IPS-NIHi7 (cell line): ENCODE results near the gene GKN2.

Experiments used
- DNase-seq: peaks from one replicate; pipeline ENCODE4 v3.0.0; 2012; ENCODE audit warnings: mixed read lengths; ENCODE audit errors: extremely low spot score

The GKN2 gene

GRCh38 chr2:68952887-68953521 lies at the start of gene GKN2:
GKN2 (minus strand) TSS chr2:68952893; CDS start chr2:68952861, 32 bp downstream.
- no peak for DNase-seq

GRCh38 chr2:69001879-69002278 lies 49.2 kb upstream of the GKN2 start:
- DNase-seq = no peak

- no peak for DNase-seq
These were observed 44.7 kb upstream of the GKN2 start for GRCh38 chr2:68997401-68997800.

GRCh38 chr2:68995916-68996315 lies 43.2 kb upstream of the GKN2 start:
- no peak for DNase-seq

GRCh38 chr2:68994864-68995263 lies 42.2 kb upstream of the GKN2 start:
- no peak for DNase-seq

GRCh38 chr2:68993660-68994059 lies 41.0 kb upstream of the GKN2 start:
- no peak for DNase-seq

- no peak for DNase-seq
These were observed 40.2 kb upstream of the GKN2 start for GRCh38 chr2:68992933-68993332.

- DNase-seq = no peak
These were observed 39.6 kb upstream of the GKN2 start for GRCh38 chr2:68992341-68992740.

GRCh38 chr2:68989035-68989434 lies 36.3 kb upstream of the GKN2 start:
- DNase-seq = no peak

GRCh38 chr2:68987021-68987503 lies 34.4 kb upstream of the GKN2 start:
- no peak for DNase-seq

GRCh38 chr2:68980956-68981355 lies 28.3 kb upstream of the GKN2 start:
- DNase-seq = no peak

- DNase-seq = no peak
These were observed 25.4 kb upstream of the GKN2 start for GRCh38 chr2:68978098-68978497.

GRCh38 chr2:68977453-68977852 lies 24.8 kb upstream of the GKN2 start:
- DNase-seq = no peak

GRCh38 chr2:68975844-68976243 lies 23.2 kb upstream of the GKN2 start:
- no peak for DNase-seq

GRCh38 chr2:68974946-68975665 lies 22.4 kb upstream of the GKN2 start:
- DNase-seq = no peak

GRCh38 chr2:68974251-68974650 lies 21.6 kb upstream of the GKN2 start, which contains the start of gene GKN1:
GKN1 (plus strand) TSS chr2:68974636; CDS start chr2:68974678, 42 bp downstream.
- no peak for DNase-seq

GRCh38 chr2:68971591-68972231 lies 19.0 kb upstream of the GKN2 start:
- no peak for DNase-seq

- DNase-seq = no peak
These were observed 18.0 kb upstream of the GKN2 start for GRCh38 chr2:68970566-68971265.

GRCh38 chr2:68969736-68970490 lies 17.2 kb upstream of the GKN2 start:
- no peak for DNase-seq

GRCh38 chr2:68968221-68968620 lies 15.5 kb upstream of the GKN2 start:
- DNase-seq = no peak

- no peak for DNase-seq
These were observed 11.6 kb upstream of the GKN2 start for GRCh38 chr2:68964282-68964681.
